ENCODE data around the gene ZKSCAN5.

GRCh38 chr7:99456288-99456687 lies 48.2 kb upstream of the ZKSCAN5 start:
- TF ChIP-seq POLR2AphosphoS5 (IDR thresholded peaks at IDR 0.05) (no peak), CTCF (IDR thresholded peaks at IDR 0.05) (no peak), POLR2A (IDR thresholded peaks at IDR 0.05) (no peak), EP300 (IDR thresholded peaks at IDR 0.05) (no peak)
